GM08714 (cell line): ENCODE results near the gene ZC3H11A.
"Not testable (repeated sequence)": the region's sequence is repeated elsewhere in the genome, so short reads cannot be mapped to it uniquely, and the experiment has no call there.

ENCODE experiments used
- H3K4me3 ChIP-seq: fragments of 200-500 bp; sonication (Bioruptor generic); 2 replicates; pipeline ENCODE4 v1.5.1; 2014; ENCODE audit warnings: mild to moderate bottlenecking, low read length, inconsistent platforms
- ZNF274 ChIP-seq: IDR thresholded peaks from 2 replicates; pipeline ENCODE4 v1.6.1; 2012; ENCODE audit warnings: mild to moderate bottlenecking, low read depth, low read length

ZC3H11A gene

GRCh38 chr1:203797948-203798655 lies 2.7 kb downstream of the ZC3H11A start:
- H3K4me3 ChIP-seq, result no peak overlapping the region
- no peak for TF ChIP-seq ZNF274

GRCh38 chr1:203799157-203799556 lies 3.7 kb downstream of the ZC3H11A start:
- no peak for TF ChIP-seq ZNF274
- no peak overlapping the region for H3K4me3 ChIP-seq

- no peak overlapping the region for H3K4me3 ChIP-seq
- TF ChIP-seq ZNF274, result no peak
Observed at GRCh38 chr1:203799971-203800370, 4.5 kb downstream of the ZC3H11A start.

GRCh38 chr1:203805689-203806088 lies 10.3 kb downstream of the ZC3H11A start:
- H3K4me3 ChIP-seq, result no peak overlapping the region
- TF ChIP-seq ZNF274, result no peak

GRCh38 chr1:203807196-203807595 lies 11.8 kb downstream of the ZC3H11A start:
- H3K4me3 ChIP-seq, result no peak overlapping the region
- no peak for TF ChIP-seq ZNF274

DNA sequence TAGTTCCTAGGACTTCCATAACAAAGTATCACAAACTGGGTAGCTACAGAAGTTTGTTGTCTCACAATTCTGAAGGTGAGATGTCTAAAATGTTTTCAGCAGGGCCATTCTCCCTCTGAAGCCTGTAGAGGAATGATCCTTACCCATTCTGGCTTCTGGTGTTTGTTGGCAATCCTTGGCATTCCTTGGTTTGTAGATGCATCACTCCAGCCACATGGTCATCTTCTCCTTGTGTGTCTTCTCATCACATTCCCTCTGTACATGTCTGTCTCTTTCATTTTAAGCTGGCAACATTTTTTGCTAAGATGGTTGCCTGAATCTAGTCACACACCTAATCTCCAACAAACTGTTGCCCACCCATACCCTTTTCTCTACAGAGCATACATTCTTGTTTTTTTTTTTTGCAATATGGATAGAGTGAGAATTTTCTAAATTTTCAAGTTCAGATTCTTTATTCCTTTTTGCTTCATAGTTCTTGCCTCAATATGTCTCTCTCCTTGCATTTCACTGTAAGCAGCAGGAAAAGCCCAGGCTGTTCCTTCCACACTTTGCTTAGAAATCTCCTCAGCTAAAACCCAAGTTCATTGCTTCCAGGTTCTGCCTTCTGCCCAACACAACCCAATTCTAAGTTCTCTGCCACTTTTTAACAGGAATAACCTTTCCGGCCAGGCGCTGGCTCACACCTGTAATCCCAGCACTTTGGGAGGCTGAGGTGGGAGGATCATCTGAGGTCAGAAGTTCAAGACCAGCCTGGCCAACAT lies 18.3 kb downstream of the ZC3H11A start:
- H3K4me3 ChIP-seq, result no peak overlapping the region
- TF ChIP-seq ZNF274, result no peak

DNA sequence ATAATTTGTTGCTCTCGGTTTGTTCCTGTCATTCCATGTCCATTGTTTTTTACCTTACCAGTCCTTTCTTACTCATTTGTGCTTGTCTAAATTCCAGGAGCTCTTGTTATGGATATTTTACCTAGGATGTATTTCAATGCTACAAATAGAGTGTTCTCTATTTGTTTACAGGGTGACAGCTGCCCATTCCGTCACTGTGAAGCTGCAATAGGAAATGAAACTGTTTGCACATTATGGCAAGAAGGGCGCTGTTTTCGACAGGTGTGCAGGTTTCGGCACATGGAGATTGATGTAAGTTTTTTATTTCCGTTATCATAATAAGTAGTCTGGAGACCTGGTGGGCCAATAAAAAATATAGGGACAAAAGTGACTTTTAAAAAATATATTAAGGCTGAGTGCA lies 23.0 kb downstream of the ZC3H11A start:
- TF ChIP-seq ZNF274, result no peak
- H3K4me3 ChIP-seq, result no peak overlapping the region

- H3K4me3 ChIP-seq, result no peak overlapping the region
- TF ChIP-seq ZNF274, result no peak
Observed at GRCh38 chr1:203823306-203823705, 27.9 kb downstream of the ZC3H11A start.

- H3K4me3 ChIP-seq, result no peak overlapping the region
- TF ChIP-seq ZNF274, result no peak
Observed at GRCh38 chr1:203826175-203826574, 30.8 kb downstream of the ZC3H11A start.

DNA sequence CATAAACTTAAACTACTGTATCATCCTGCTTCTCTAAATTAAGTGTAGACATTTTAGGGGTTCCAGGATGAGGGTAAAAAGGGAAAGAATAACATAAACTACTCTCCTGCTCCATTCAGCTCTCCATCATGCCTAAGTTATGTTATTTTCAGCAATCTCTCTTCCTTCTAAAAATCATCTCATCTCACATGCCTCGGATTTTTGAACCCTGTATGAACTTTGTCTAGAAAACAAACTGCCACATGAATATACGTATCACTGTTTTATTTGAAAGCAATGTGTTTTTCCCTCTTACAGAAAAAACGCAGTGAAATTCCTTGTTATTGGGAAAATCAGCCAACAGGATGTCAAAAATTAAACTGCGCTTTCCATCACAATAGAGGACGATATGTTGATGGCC lies 32.6 kb downstream of the ZC3H11A start:
- H3K4me3 ChIP-seq, result no peak overlapping the region
- TF ChIP-seq ZNF274, result no peak

GRCh38 chr1:203828503-203828902 lies 33.1 kb downstream of the ZC3H11A start:
- no peak overlapping the region for H3K4me3 ChIP-seq
- no peak for TF ChIP-seq ZNF274

DNA sequence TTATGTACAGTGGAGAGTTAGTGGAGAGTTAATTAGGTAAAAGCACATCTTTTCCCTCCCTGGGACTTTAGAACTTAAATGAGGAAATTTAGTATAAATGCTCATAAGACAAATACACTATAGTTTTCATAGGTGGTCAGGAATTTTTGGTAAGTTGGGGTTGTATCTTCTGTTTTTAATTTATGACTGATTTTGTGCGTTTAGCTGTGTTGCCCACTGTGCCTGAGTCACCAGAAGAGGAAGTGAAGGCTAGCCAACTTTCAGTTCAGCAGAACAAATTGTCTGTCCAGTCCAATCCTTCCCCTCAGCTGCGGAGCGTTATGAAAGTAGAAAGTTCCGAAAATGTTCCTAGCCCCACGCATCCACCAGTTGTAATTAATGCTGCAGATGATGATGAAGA lies 33.8 kb downstream of the ZC3H11A start:
- not testable (repeated sequence) for H3K4me3 ChIP-seq

- no peak for TF ChIP-seq ZNF274
- H3K4me3 ChIP-seq, result no peak overlapping the region
Observed at GRCh38 chr1:203835476-203835875, 40.1 kb downstream of the ZC3H11A start.

DNA sequence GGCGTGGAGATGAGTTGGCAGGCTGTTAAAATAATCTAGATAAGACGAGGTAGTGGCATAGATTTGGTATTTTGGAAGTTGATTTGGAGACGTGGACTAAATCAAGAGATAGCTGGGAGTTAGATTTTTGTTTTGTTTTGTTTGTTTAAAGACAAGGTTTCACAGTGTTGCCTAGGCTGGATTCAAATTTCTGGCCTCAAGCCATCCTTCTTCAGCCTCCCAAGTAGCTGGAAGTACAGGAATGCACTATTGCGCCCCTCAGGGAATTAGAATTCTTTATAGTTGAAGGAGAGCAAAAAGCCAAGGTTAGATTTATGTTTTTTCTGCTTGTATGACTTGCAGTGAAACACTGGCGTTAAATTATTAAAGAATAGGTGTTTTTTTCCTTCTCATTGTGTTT lies 43.7 kb downstream of the ZC3H11A start:
- H3K4me3 ChIP-seq, result no peak overlapping the region
- TF ChIP-seq ZNF274, result no peak

DNA sequence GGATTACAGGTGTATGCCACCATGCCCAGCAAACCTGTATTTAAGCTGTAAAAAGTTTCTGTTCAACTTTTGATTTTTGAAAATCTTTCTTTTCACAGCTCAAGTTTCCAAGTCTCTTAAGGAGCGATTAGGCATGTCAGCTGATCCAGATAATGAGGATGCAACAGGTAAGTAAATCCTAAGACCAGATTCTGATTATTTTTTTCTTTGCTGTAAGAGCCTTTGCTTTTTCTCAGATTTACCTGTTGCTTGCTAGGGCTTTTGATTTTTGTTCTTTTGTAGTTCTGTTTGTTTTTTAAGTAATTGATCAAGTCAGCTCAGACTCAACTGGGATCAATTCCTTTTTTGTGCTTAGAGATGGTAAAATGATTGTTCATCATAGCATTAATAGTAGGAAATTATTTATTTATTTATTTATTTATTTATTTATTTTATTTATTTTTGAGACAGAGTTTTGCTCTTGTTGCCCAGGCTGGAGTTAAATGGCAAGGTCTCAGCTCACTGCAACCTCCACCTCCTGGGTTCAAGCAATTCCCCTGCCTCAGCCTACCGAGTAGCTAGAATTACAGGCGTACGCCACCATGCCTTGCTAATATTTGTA lies 44.9 kb downstream of the ZC3H11A start:
- H3K4me3 ChIP-seq, result no peak overlapping the region
- TF ChIP-seq ZNF274, result no peak
